Measurements from ENCODE around the gene CELF4. TPM values are rescaled to one million over a fixed set of nuclear protein-coding genes. Genes with fewer than 3 reads are reported as not detected.

Gene CELF4
- total and polyA plus RNA-seq, 2 donors (not counting 3 experiments of a cell fraction or from before 2014, with no cell fraction given): not detected

DNA sequence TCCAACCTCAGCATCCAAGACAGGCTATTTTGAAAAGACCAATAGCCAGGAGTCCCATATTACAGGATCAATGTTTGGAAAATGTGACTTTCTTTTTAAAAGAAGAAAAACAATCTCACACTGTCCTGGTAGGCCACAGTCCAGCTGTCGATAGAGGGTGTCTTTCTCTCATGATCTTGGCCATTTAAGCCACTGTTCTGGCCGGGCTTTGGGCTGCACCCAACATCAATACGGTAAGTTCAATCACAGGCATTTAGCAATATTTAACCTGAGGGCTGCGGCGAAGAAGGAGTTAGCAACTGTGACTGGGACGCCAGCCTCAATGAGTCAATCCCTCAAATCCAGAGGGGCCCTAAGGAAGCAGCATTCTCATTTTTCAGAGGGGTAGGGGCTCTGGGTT is 69.0 kb downstream of the CELF4 start:
- no peaks in the 10 kb centered on the region for H3K9me3 ChIP-seq (replicated peaks; ENCODE audit: control insufficient read depth, insufficient read depth, low read length)
- dilution Hi-C loops (cut with MboI; ENCODE audit: extremely low pct_ligation_motif_present, low sequenced_read_pairs) (no loop called here), intact Hi-C loops (cut with micrococcal nuclease) (no loop called here)
- H3K27ac ChIP-seq (ENCODE audit: insufficient read depth, low read depth, low read length): no peak overlapping the region
- H3K9me1 ChIP-seq (replicated peaks; ENCODE audit: control insufficient read depth, extremely low read depth, insufficient read depth, low read length): no peaks in the 10 kb centered on the region
- H3K4me2 ChIP-seq (ENCODE audit: insufficient read depth, low read length): no peak overlapping the region
- DNase-seq (ENCODE audit: low read depth, low spot score): no peak
- BruUV-seq (replicated peaks): no TSS peak
- H3K79me2 ChIP-seq (ENCODE audit: control insufficient read depth, insufficient read depth, low read length): no peaks in the 10 kb centered on the region
- no peak for FAIRE-seq
- H4K20me1 ChIP-seq (replicated peaks; ENCODE audit: control insufficient read depth, extremely low read depth, insufficient read depth, low read length): no peaks in the 10 kb centered on the region
- H3K9ac ChIP-seq (replicated peaks; ENCODE audit: extremely low read depth, insufficient read depth, low read length): no peak overlapping the region
- H2AFZ ChIP-seq (ENCODE audit: low read depth, low read length): no peak overlapping the region
- TF ChIP-seq, protein P1, sequence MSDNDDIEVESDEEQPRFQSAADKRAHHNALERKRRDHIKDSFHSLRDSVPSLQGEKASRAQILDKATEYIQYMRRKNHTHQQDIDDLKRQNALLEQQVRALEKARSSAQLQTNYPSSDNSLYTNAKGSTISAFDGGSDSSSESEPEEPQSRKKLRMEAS (IDR thresholded peaks at IDR 0.05; ENCODE audit: insufficient read depth, insufficient read length): no peak
- no peak for TF ChIP-seq FOS (IDR thresholded peaks at IDR 0.05; ENCODE audit: borderline replicate concordance, insufficient read depth, low read length)
- TF ChIP-seq JUN (IDR thresholded peaks at IDR 0.05; ENCODE audit: borderline replicate concordance, insufficient read depth, insufficient read length, low read depth): no peak
- TF ChIP-seq POLR2AphosphoS5 (IDR thresholded peaks at IDR 0.05; ENCODE audit: insufficient read depth, low read depth, low read length): no peak
- TF ChIP-seq GATA2 (IDR thresholded peaks at IDR 0.05; ENCODE audit: insufficient read depth, insufficient read length, low read depth, low read length): no peak
- TF ChIP-seq, protein P2, sequence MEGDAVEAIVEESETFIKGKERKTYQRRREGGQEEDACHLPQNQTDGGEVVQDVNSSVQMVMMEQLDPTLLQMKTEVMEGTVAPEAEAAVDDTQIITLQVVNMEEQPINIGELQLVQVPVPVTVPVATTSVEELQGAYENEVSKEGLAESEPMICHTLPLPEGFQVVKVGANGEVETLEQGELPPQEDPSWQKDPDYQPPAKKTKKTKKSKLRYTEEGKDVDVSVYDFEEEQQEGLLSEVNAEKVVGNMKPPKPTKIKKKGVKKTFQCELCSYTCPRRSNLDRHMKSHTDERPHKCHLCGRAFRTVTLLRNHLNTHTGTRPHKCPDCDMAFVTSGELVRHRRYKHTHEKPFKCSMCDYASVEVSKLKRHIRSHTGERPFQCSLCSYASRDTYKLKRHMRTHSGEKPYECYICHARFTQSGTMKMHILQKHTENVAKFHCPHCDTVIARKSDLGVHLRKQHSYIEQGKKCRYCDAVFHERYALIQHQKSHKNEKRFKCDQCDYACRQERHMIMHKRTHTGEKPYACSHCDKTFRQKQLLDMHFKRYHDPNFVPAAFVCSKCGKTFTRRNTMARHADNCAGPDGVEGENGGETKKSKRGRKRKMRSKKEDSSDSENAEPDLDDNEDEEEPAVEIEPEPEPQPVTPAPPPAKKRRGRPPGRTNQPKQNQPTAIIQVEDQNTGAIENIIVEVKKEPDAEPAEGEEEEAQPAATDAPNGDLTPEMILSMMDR (IDR thresholded peaks at IDR 0.05; ENCODE audit: extremely low read depth in 1 of 2, insufficient read depth in 1 of 2, low read depth in 1 of 2, low read length in 2 of 2): no peak
- TF ChIP-seq POLR2A (IDR thresholded peaks at IDR 0.05; ENCODE audit: low read depth, low read length): no peak
- no peak for TF ChIP-seq EZH2 (IDR thresholded peaks at IDR 0.05; ENCODE audit: borderline replicate concordance, low read depth, low read length, severe bottlenecking)
- no peak for TF ChIP-seq MYC (IDR thresholded peaks at IDR 0.05; ENCODE audit: low read depth, low read length)
- no peak overlapping the region for H3K4me3 ChIP-seq (replicated peaks in 1 of 3; ENCODE audit: insufficient read depth in 1 of 3, low read depth in 1 of 3, low read length in 3 of 3)
- ChIA-PET CTCF (no interaction called here), POLR2A (no interaction called here)
- H3K27me3 ChIP-seq (ENCODE audit: control insufficient read depth in 2 of 2, insufficient read depth in 2 of 2, low read length in 2 of 2): no peaks in the 10 kb centered on the region
- H3K36me3 ChIP-seq (ENCODE audit: control insufficient read depth in 2 of 2, extremely low read depth in 1 of 2, insufficient read depth in 2 of 2, low read length in 2 of 2): no peaks in the 10 kb centered on the region
- no peaks in the 10 kb centered on the region for H3K4me1 ChIP-seq (ENCODE audit: control insufficient read depth, extremely low read depth, insufficient read depth, low read length)
